Fibroblast of the aortic adventitia (primary cell): ENCODE measurements around the gene PPP4R3A. TPM values are rescaled to one million over a fixed set of nuclear protein-coding genes. Genes with fewer than 3 reads are reported as not detected.

Source experiments
- DNase-seq: peaks from one replicate; pipeline ENCODE4 v3.0.0-alpha.2; 2010; ENCODE audit warnings: low read depth
- H3K4me3 ChIP-seq: 2 replicates; pipeline ENCODE4 v1.5.1; 2011; ENCODE audit warnings: low read depth, mild to moderate bottlenecking, control low read depth, low read length, moderate library complexity
- CTCF ChIP-seq: IDR thresholded peaks from 2 replicates; pipeline ENCODE4 v1.5.1; 2011; ENCODE audit warnings: mild to moderate bottlenecking, low read length, control low read depth, inconsistent platforms; ENCODE audit not compliant: insufficient read depth
- total RNA-seq: library from RNA; depleted of rRNA; stranded (reverse); fragments of >200 nt; gene quantifications from 2 replicates; pipeline ENCODE4 v1.2.3, GENCODE V29; 2012; ENCODE audit warnings: low replicate concordance

Gene PPP4R3A
- total RNA-seq, 1 donor: 51.9 TPM

- H3K4me3 ChIP-seq: no peak overlapping the region
- TF ChIP-seq CTCF: no peak
Observed at GRCh38 chr14:91464615-91465205, 45.4 kb downstream of the PPP4R3A start.

GRCh38 chr14:91458612-91459011, 51.5 kb downstream of the PPP4R3A start:
- no peak for DNase-seq
- no peak for TF ChIP-seq CTCF
- no peak overlapping the region for H3K4me3 ChIP-seq

More at GRCh38 chr14:91464615-91465205, 45.4 kb downstream of the PPP4R3A start:
- DNase-seq: no peak

- H3K4me3 ChIP-seq: no peak overlapping the region
- no peak for TF ChIP-seq CTCF
- no peak for DNase-seq
Observed at GRCh38 chr14:91456283-91456682, 53.8 kb downstream of the PPP4R3A start.

GRCh38 chr14:91454580-91454979, 55.5 kb downstream of the PPP4R3A start:
- no peak for TF ChIP-seq CTCF
- H3K4me3 ChIP-seq: no peak overlapping the region
- no peak for DNase-seq

- no peak overlapping the region for H3K4me3 ChIP-seq
Observed at GRCh38 chr14:91454155-91454554, 56.0 kb downstream of the PPP4R3A start.

GRCh38 chr14:91453744-91454143, 56.4 kb downstream of the PPP4R3A start:
- TF ChIP-seq CTCF: no peak
- no peak for DNase-seq
- H3K4me3 ChIP-seq: no peak overlapping the region

More at GRCh38 chr14:91454155-91454554, 56.0 kb downstream of the PPP4R3A start:
- no peak for TF ChIP-seq CTCF
- no peak for DNase-seq
